ENCODE results near the gene DLEC1. TPM values are rescaled to one million over a fixed set of nuclear protein-coding genes. Genes with fewer than 3 reads are reported as not detected.
"Not testable (repeated sequence)": the region's sequence is repeated elsewhere in the genome, so short reads cannot be mapped to it uniquely, and the experiment has no call there.

DLEC1 gene
- polyA plus RNA-seq, 1 donor from 2014 or later, result 0.25 TPM

DNA sequence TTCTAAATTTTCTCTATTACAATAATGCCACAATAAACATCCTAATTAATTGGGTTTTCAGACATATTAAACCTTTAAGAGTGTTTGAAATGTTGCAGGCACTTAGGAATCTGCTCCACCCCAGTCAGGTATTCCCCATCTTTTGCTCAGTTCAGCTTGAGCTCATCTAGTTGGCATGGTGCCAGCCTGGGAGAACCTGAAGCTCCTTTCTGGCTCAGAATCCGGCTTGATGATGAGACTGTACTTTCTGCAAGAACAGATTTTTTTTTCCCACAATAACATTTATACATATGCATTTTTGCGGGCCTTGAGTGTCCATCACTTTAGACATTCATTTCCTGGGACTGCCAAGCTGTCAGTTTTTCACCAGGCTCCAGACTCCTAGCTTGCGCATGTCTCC is 118.6 kb downstream of the DLEC1 start:
- H3F3A ChIP-seq (ENCODE audit: insufficient read depth, low read length, poor library complexity, severe bottlenecking), result no peaks in the 10 kb centered on the region
- H2AFZ ChIP-seq (ENCODE audit: low read depth, low read length), result no peak overlapping the region
- no peak for TF ChIP-seq TAF1 (IDR thresholded peaks at IDR 0.05; ENCODE audit: low read depth)
- TF ChIP-seq, protein P1, sequence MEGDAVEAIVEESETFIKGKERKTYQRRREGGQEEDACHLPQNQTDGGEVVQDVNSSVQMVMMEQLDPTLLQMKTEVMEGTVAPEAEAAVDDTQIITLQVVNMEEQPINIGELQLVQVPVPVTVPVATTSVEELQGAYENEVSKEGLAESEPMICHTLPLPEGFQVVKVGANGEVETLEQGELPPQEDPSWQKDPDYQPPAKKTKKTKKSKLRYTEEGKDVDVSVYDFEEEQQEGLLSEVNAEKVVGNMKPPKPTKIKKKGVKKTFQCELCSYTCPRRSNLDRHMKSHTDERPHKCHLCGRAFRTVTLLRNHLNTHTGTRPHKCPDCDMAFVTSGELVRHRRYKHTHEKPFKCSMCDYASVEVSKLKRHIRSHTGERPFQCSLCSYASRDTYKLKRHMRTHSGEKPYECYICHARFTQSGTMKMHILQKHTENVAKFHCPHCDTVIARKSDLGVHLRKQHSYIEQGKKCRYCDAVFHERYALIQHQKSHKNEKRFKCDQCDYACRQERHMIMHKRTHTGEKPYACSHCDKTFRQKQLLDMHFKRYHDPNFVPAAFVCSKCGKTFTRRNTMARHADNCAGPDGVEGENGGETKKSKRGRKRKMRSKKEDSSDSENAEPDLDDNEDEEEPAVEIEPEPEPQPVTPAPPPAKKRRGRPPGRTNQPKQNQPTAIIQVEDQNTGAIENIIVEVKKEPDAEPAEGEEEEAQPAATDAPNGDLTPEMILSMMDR (IDR thresholded peaks at IDR 0.05; ENCODE audit: poor library complexity, severe bottlenecking), result no peak
- TF ChIP-seq, protein P2, sequence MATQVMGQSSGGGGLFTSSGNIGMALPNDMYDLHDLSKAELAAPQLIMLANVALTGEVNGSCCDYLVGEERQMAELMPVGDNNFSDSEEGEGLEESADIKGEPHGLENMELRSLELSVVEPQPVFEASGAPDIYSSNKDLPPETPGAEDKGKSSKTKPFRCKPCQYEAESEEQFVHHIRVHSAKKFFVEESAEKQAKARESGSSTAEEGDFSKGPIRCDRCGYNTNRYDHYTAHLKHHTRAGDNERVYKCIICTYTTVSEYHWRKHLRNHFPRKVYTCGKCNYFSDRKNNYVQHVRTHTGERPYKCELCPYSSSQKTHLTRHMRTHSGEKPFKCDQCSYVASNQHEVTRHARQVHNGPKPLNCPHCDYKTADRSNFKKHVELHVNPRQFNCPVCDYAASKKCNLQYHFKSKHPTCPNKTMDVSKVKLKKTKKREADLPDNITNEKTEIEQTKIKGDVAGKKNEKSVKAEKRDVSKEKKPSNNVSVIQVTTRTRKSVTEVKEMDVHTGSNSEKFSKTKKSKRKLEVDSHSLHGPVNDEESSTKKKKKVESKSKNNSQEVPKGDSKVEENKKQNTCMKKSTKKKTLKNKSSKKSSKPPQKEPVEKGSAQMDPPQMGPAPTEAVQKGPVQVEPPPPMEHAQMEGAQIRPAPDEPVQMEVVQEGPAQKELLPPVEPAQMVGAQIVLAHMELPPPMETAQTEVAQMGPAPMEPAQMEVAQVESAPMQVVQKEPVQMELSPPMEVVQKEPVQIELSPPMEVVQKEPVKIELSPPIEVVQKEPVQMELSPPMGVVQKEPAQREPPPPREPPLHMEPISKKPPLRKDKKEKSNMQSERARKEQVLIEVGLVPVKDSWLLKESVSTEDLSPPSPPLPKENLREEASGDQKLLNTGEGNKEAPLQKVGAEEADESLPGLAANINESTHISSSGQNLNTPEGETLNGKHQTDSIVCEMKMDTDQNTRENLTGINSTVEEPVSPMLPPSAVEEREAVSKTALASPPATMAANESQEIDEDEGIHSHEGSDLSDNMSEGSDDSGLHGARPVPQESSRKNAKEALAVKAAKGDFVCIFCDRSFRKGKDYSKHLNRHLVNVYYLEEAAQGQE (IDR thresholded peaks at IDR 0.05; ENCODE audit: borderline replicate concordance), result no peak
- TF ChIP-seq POLR2AphosphoS5 (IDR thresholded peaks at IDR 0.05), result no peak
- no peak for TF ChIP-seq SMC3 (conservative IDR thresholded peaks at IDR 0.05; ENCODE audit: poor library complexity)
- no peaks in the 10 kb centered on the region for H3K27me3 ChIP-seq (ENCODE audit: insufficient read depth, low read depth, low read length)
- no peaks in the 10 kb centered on the region for H4K20me1 ChIP-seq (ENCODE audit: insufficient read depth)
- H3K9ac ChIP-seq (ENCODE audit: low read length), result no peak overlapping the region
- no peaks in the 10 kb centered on the region for H3K36me3 ChIP-seq (ENCODE audit: insufficient read depth, low read length)
- no peaks in the 10 kb centered on the region for H3K79me2 ChIP-seq (replicated peaks; ENCODE audit: insufficient read depth, low read length)
- H3K27ac ChIP-seq (ENCODE audit: low read length), result no peak overlapping the region
- H3K4me3 ChIP-seq (ENCODE audit: low read length), result no peak overlapping the region
- H3K9me2 ChIP-seq (ENCODE audit: insufficient read depth, low read length), result no peaks in the 10 kb centered on the region
- H3K9me3 ChIP-seq (ENCODE audit: low read length), result no peaks in the 10 kb centered on the region
- H3K4me2 ChIP-seq (ENCODE audit: low read length), result no peak overlapping the region

DNA sequence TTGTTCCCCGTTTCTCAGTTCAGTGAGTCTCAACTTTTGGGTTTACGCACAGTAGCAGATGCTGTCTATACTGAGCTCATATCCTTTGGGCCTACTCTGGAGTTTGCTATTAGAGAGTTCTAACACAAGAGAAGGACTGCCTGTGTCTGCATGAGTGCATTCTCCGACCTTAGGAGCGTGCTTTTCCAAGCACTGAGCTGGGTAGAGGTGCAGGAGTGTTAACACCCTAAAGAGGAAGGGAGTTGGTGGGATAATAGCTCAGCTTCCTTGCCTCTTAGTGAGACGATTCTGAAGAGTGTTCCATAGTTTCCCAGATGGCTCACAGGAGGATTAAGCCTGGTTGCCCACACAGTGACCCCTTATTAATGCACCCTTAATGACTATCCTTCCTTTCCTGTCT is 119.5 kb downstream of the DLEC1 start:
- Histone ChIP-seq H3K9ac (ENCODE audit: low read length) (no peak overlapping the region), H3K79me2 (replicated peaks; ENCODE audit: insufficient read depth, low read length) (no peaks in the 10 kb centered on the region), H3F3A (ENCODE audit: insufficient read depth, low read length, poor library complexity, severe bottlenecking) (no peaks in the 10 kb centered on the region), H2AFZ (ENCODE audit: low read depth, low read length) (no peak overlapping the region), H4K20me1 (ENCODE audit: insufficient read depth) (no peaks in the 10 kb centered on the region), H3K9me2 (ENCODE audit: insufficient read depth, low read length) (no peaks in the 10 kb centered on the region), H3K27ac (ENCODE audit: low read length) (no peak overlapping the region), H3K36me3 (ENCODE audit: insufficient read depth, low read length) (no peaks in the 10 kb centered on the region), H3K27me3 (ENCODE audit: insufficient read depth, low read depth, low read length) (no peaks in the 10 kb centered on the region), H3K9me3 (ENCODE audit: low read length) (no peaks in the 10 kb centered on the region), H3K4me3 (ENCODE audit: low read length) (no peak overlapping the region), H3K4me2 (ENCODE audit: low read length) (no peak overlapping the region)
- TF ChIP-seq TAF1 (IDR thresholded peaks at IDR 0.05; ENCODE audit: low read depth), result no peak
- TF ChIP-seq, protein P1 (IDR thresholded peaks at IDR 0.05; ENCODE audit: poor library complexity, severe bottlenecking), result no peak
- TF ChIP-seq EZH2 (IDR thresholded peaks at IDR 0.05; ENCODE audit: borderline replicate concordance, insufficient read depth, low read length, poor library complexity, severe bottlenecking), result no peak
- no peak for TF ChIP-seq POLR2AphosphoS5 (IDR thresholded peaks at IDR 0.05)
- no peak for TF ChIP-seq RAD21 (conservative IDR thresholded peaks at IDR 0.05)

DNA sequence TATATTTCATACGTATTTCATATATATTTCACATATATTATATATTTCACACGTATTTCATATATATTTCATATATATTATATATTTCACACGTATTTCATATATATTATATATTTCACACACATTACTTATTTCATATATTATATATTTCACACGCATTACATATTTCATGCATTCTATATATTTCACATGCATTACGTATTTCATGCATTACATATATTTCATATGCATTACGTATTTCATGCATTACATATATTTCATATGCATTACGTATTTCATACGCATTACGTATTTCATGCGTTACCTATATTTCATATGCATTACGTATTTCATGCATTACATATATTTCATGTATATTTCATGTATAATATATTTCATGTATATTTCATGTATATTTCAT is 121.7 kb downstream of the DLEC1 start:
- H3K4me2 ChIP-seq (ENCODE audit: low read length); H4K20me1 ChIP-seq (ENCODE audit: insufficient read depth); H3K9me2 ChIP-seq (ENCODE audit: insufficient read depth, low read length); H3K27ac ChIP-seq (ENCODE audit: low read length); H3K27me3 ChIP-seq (ENCODE audit: insufficient read depth, low read depth, low read length); H3K36me3 ChIP-seq (ENCODE audit: insufficient read depth, low read length); H3K9me3 ChIP-seq (ENCODE audit: low read length); H3K4me3 ChIP-seq (ENCODE audit: low read length); H2AFZ ChIP-seq (ENCODE audit: low read depth, low read length); H3K79me2 ChIP-seq (replicated peaks; ENCODE audit: insufficient read depth, low read length); H3K9ac ChIP-seq (ENCODE audit: low read length); H3F3A ChIP-seq (ENCODE audit: insufficient read depth, low read length, poor library complexity, severe bottlenecking): not testable (repeated sequence)
